PC-3 (cell line): ENCODE measurements around the gene JARID2. TPM values are rescaled to one million over a fixed set of nuclear protein-coding genes. Genes with fewer than 3 reads are reported as not detected.

Experiments
- ATAC-seq: fragments of 200-7000 bp; cut with Tn5 transposase; 2 replicates; pipeline ENCODE4 v1.9.1; 2020; ENCODE audit warnings: mild to moderate bottlenecking, moderate library complexity
- BruUV-seq: library from RNA; stranded (reverse); fragments of 400-500 nt; replicated peaks from 2 replicates; lab custom pipeline; 2021; lab: Mats Ljungman, UMichigan
- CTCF ChIA-PET: fragments of 300-600 bp; sonication (Branson Sonifier 250); formaldehyde crosslinking; loops from one replicate; lab custom pipeline; 2022; ENCODE audit warnings: antibody characterized with exemption; lab: Charles Lee
- POLR2A ChIA-PET: fragments of 300-600 bp; sonication (Branson Sonifier 250); formaldehyde crosslinking; loops from one replicate; lab custom pipeline; 2022; ENCODE audit warnings: antibody characterized with exemption; ENCODE audit not compliant: unreplicated experiment; lab: Charles Lee
- DNase-seq: peaks from one replicate; pipeline ENCODE4 v3.0.0-alpha.2; 2015
- H2AFZ ChIP-seq: fragments of 300-600 bp; sonication (generic); 2 replicates; pipeline ENCODE4 v1.6.0; 2016; ENCODE audit warnings: antibody characterized with exemption, low read length
- H3F3A ChIP-seq: fragments of 300-600 bp; sonication (generic); one replicate; pipeline ENCODE4 v1.6.0; 2017; ENCODE audit warnings: antibody characterized with exemption, low read length, control low read depth, mild to moderate bottlenecking; ENCODE audit not compliant: unreplicated experiment
- H3K27ac ChIP-seq: fragments of 300-600 bp; sonication (generic); 2 replicates; pipeline ENCODE4 v1.5.1; 2016; ENCODE audit warnings: mild to moderate bottlenecking, low read length
- H3K27me3 ChIP-seq: fragments of 300-600 bp; sonication (generic); 2 replicates; pipeline ENCODE4 v1.6.1; 2016; ENCODE audit warnings: low read length, mixed read lengths
- H3K36me3 ChIP-seq: fragments of 300-600 bp; sonication (generic); 2 replicates; pipeline ENCODE4 v1.6.1; 2016; ENCODE audit warnings: low read depth, mixed run types, low read length, mixed read lengths
- H3K4me1 ChIP-seq: fragments of 300-600 bp; sonication (generic); 2 replicates; pipeline ENCODE4 v1.5.1; 2016; ENCODE audit warnings: low read length; ENCODE audit not compliant: insufficient read depth
- H3K4me2 ChIP-seq: fragments of 300-600 bp; sonication (generic); 2 replicates; pipeline ENCODE4 v1.6.0; 2016; ENCODE audit warnings: low read length
- H3K4me3 ChIP-seq: fragments of 300-600 bp; sonication (generic); 2 replicates; pipeline ENCODE4 v1.5.1; 2016; ENCODE audit warnings: mild to moderate bottlenecking, low read length, mixed read lengths
- H3K79me2 ChIP-seq: fragments of 300-600 bp; sonication (generic); 2 replicates; pipeline ENCODE4 v1.6.1; 2017; ENCODE audit warnings: low read length, mixed read lengths
- H3K9ac ChIP-seq: fragments of 300-600 bp; sonication (generic); 2 replicates; pipeline ENCODE4 v1.6.0; 2016; ENCODE audit warnings: mild to moderate bottlenecking, low read length
- H3K9me2 ChIP-seq: fragments of 300-600 bp; sonication (generic); replicated peaks from 2 replicates; pipeline ENCODE4 v1.6.1; 2016; ENCODE audit warnings: mixed run types, low read length, mixed read lengths
- H3K9me3 ChIP-seq: fragments of 300-600 bp; sonication (generic); 2 replicates; pipeline ENCODE4 v1.6.1; 2016; ENCODE audit warnings: low read length, mixed read lengths
- H4K20me1 ChIP-seq: fragments of 300-600 bp; sonication (generic); 2 replicates; pipeline ENCODE4 v1.6.1; 2016; ENCODE audit warnings: low read length, mixed read lengths
- EZH2 ChIP-seq: fragments of 300-600 bp; sonication (generic); IDR thresholded peaks from one replicate; pipeline ENCODE4 v1.6.1; 2017; ENCODE audit warnings: antibody characterized with exemption, mild to moderate bottlenecking, low read length; ENCODE audit not compliant: unreplicated experiment
- EZH2phosphoT487 ChIP-seq: fragments of 300-600 bp; sonication (generic); IDR thresholded peaks from 2 replicates; pipeline ENCODE4 v1.6.1; 2018; ENCODE audit warnings: mild to moderate bottlenecking, antibody characterized with exemption, low read length, borderline replicate concordance
- intact Hi-C: fragments of 100-400 bp; cut with micrococcal nuclease; formaldehyde crosslinking; loops from 2 replicates; pipeline ENCODE4 v1.9.0; 2023
- total RNA-seq: library from RNA; depleted of rRNA; stranded (reverse); fragments of >200 nt; gene quantifications from 2 replicates; pipeline ENCODE4 v1.2.3, GENCODE V29; 2014
- TF ChIP-seq, protein P1 (sequence below): fragments of 300-600 bp; sonication (generic); conservative IDR thresholded peaks from 2 replicates; pipeline ENCODE4 v1.5.1; 2017; ENCODE audit warnings: antibody characterized with exemption, low read depth, mild to moderate bottlenecking, low read length

Gene JARID2
- total RNA-seq, 1 experiment from 2014 or later = 11.0 TPM

DNA sequence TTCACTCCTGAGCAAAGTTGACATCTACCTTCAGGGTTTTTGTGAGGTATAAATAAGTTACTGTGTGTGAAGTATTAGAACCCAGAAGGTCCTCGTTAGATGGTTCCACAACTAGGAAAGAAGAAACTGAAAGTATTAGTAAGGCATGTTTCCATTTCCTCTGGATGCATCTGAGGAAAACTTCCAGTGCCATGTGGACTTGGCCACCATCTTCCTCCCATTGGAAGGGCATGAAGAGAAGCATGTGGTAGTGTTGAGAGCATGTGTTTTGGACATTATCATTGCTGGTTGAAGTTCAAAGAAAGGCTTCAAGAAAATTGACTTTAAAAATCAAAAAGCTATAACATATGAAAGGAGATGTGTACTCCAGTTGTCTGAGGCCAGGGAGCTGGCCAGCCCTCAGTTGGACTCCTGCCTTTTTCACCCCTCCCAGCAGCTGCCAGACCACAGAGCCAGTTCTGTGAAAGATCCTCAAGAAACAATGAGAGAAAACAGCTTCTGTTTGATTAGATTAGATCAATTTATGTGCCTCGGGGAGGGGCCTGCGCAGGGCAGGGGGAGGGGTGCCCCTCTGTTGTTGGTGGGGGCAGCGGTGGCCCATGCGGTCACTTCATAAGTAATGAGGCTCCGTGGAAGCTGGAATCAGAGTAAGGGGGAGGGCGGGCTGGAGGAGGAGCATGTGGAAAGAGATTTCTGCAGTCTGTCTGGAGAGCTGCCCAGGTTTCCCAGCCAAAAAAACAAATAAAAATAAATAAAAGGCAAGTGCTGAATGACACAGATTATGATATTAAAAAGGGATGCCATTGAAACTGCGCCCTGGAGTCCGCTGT lies 154.0 kb downstream of the JARID2 start:
- Histone ChIP-seq H4K20me1 (0 out of 2 replicates have a peak, but pooled peaks cover 6% of the 10 kb centered on the region), H3K27me3 (no peaks in the 10 kb centered on the region), H3K79me2 (peaks cover 84% of the 10 kb centered on the region), H2AFZ (peak overlapping the region; percentile 54; the same call in 1 of the 2 replicates), H3K9me3 (no peaks in the 10 kb centered on the region), H3K4me3 (peak overlapping the region; percentile 60), H3K36me3 (no peaks in the 10 kb centered on the region), H3K9me2 (no peaks in the 10 kb centered on the region), H3K4me1 (peaks cover 29% of the 10 kb centered on the region), H3F3A (no peaks in the 10 kb centered on the region), H3K27ac (peak overlapping the region; percentile 32; the same call in 1 of the 2 replicates), H3K9ac (no peak overlapping the region; the same call in 1 of the 2 replicates), H3K4me2 (peak overlapping the region; percentile 86)
- DNase-seq = peak; percentile 69
- peak; percentile 80 for ATAC-seq
- CTCF ChIA-PET = no interaction called here
- POLR2A ChIA-PET = interaction anchor here (0.6 kb wide), 1 partner anchor 688 kb away, joined by 3 read pairs; no protein-coding TSS in a partner anchor
- intact Hi-C loops = loop anchor here (1.0 to 10.0 kb wide), 2 partner anchors 41 to 95 kb away; no protein-coding TSS in a partner anchor
- TF ChIP-seq EZH2 = no peak
- TF ChIP-seq, protein P1, sequence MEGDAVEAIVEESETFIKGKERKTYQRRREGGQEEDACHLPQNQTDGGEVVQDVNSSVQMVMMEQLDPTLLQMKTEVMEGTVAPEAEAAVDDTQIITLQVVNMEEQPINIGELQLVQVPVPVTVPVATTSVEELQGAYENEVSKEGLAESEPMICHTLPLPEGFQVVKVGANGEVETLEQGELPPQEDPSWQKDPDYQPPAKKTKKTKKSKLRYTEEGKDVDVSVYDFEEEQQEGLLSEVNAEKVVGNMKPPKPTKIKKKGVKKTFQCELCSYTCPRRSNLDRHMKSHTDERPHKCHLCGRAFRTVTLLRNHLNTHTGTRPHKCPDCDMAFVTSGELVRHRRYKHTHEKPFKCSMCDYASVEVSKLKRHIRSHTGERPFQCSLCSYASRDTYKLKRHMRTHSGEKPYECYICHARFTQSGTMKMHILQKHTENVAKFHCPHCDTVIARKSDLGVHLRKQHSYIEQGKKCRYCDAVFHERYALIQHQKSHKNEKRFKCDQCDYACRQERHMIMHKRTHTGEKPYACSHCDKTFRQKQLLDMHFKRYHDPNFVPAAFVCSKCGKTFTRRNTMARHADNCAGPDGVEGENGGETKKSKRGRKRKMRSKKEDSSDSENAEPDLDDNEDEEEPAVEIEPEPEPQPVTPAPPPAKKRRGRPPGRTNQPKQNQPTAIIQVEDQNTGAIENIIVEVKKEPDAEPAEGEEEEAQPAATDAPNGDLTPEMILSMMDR = no peak
- TF ChIP-seq EZH2phosphoT487 = no peak
- no TSS peak for BruUV-seq

DNA sequence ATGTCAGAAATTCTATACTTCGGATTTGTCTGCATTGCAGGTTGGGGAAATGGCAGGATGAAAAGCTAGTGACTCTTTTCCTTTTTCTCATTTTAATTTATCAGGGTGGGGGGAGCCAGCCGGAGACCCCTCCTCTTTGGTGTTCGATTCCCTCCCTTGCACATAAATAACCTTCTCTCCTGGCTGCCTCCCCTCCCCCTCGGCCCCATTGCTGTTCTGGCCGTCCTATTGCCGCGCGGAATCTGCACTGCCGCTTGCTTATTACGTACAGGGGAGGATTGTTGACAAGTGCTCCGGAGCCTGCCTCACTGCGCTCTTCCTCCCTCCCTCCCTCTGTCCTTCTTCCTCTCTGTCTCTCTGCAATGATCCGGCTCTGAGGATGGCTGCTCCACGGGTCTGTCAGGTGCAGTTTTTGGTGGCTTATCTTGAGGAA lies 154.7 kb downstream of the JARID2 start:
- H3K9ac ChIP-seq = 0 out of 2 replicates have a peak overlapping the region, but pooled peaks have one; percentile 13
- H3K9me2 ChIP-seq = no peaks in the 10 kb centered on the region
- ChIA-PET POLR2A (interaction anchor here (0.6 kb wide), 1 partner anchor 689 kb away, joined by 3 read pairs; no protein-coding TSS in a partner anchor), CTCF (no interaction called here)
- intact Hi-C loops = loop anchor here (1.0 to 10.0 kb wide), 2 partner anchors 41 to 94 kb away; no protein-coding TSS in a partner anchor
- H3K9me3 ChIP-seq = no peaks in the 10 kb centered on the region
- H2AFZ ChIP-seq = peak overlapping the region; percentile 49
- H3F3A ChIP-seq = no peaks in the 10 kb centered on the region
- H4K20me1 ChIP-seq = peaks cover 6% of the 10 kb centered on the region; the same call in 1 of the 2 replicates
- BruUV-seq = no TSS peak
- peak overlapping the region; percentile 60 for H3K4me3 ChIP-seq
- TF ChIP-seq EZH2 = no peak
- DNase-seq (peak; percentile 42), ATAC-seq (peak; percentile 72)
- H3K27ac ChIP-seq = no peak overlapping the region
- no peaks in the 10 kb centered on the region for H3K36me3 ChIP-seq
- no peaks in the 10 kb centered on the region for H3K27me3 ChIP-seq
- peak overlapping the region; percentile 86 for H3K4me2 ChIP-seq
- H3K79me2 ChIP-seq = peaks cover 89% of the 10 kb centered on the region
- H3K4me1 ChIP-seq = peaks cover 29% of the 10 kb centered on the region

DNA sequence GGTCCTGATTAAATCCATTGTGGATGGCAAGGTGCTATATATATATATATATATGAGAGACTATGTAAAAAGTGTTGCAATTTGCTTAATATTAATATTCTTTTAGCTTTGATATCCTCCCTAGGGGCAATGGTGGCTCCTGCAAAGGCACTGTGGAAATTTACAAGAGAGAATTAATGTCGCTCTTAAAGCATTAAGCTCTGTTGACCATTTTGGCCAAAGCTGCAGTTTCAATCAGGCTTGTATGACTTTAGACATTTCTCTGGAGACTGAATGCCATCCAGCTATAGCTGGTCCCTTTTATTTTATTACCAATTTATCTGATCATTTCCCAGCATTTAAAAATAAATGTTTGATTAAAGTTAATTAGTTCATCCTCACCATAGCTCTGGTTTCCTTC lies 155.3 kb downstream of the JARID2 start:
- no peaks in the 10 kb centered on the region for H3K9me2 ChIP-seq
- ChIA-PET CTCF (no interaction called here), POLR2A (no interaction called here)
- H3F3A ChIP-seq = no peaks in the 10 kb centered on the region
- H3K27ac ChIP-seq = no peak overlapping the region
- H2AFZ ChIP-seq = no peak overlapping the region
- H3K4me3 ChIP-seq = no peak overlapping the region
- no peaks in the 10 kb centered on the region for H3K36me3 ChIP-seq
- H3K79me2 ChIP-seq = peaks cover 94% of the 10 kb centered on the region
- BruUV-seq = no TSS peak
- H3K4me1 ChIP-seq = peaks cover 29% of the 10 kb centered on the region
- H3K27me3 ChIP-seq = no peaks in the 10 kb centered on the region
- H3K4me2 ChIP-seq = peak overlapping the region; percentile 86
- DNase-seq = no peak
- H4K20me1 ChIP-seq = peaks cover 6% of the 10 kb centered on the region; the same call in 1 of the 2 replicates
- intact Hi-C loops = loop anchor here (10.0 kb wide), 1 partner anchor 94 kb away; no protein-coding TSS in a partner anchor
- no peaks in the 10 kb centered on the region for H3K9me3 ChIP-seq
- ATAC-seq = no peak
- TF ChIP-seq, protein P1 = no peak
- TF ChIP-seq EZH2 = no peak
- TF ChIP-seq EZH2phosphoT487 = no peak
- no peak overlapping the region for H3K9ac ChIP-seq
